Karpas-422 (cell line): ENCODE results near the gene TP53. TPM values are rescaled to one million over a fixed set of nuclear protein-coding genes. Genes with fewer than 3 reads are reported as not detected.
A peak's percentile ranks its signal among the peaks of the same experiment; 100 is the strongest.
"Not testable (repeated sequence)": the region's sequence is repeated elsewhere in the genome, so short reads cannot be mapped to it uniquely, and the experiment has no call there.

Source experiments
- DNase-seq: peaks from one replicate; pipeline ENCODE4 v3.0.0-alpha.2; 2015
- H2AFZ ChIP-seq: fragments of 200-600 bp; sonication (generic); 2 replicates; pipeline ENCODE4 v1.6.1; 2014; ENCODE audit warnings: antibody characterized with exemption, low read length, mixed read lengths
- H3K27ac ChIP-seq: fragments of 200-600 bp; sonication (generic); 2 replicates; pipeline ENCODE4 v1.5.1; 2014; ENCODE audit warnings: mild to moderate bottlenecking, low read length, moderate library complexity
- H3K27me3 ChIP-seq: fragments of 200-600 bp; sonication (generic); 2 replicates; pipeline ENCODE4 v1.6.1; 2014; ENCODE audit warnings: low read length, mixed read lengths
- H3K36me3 ChIP-seq: fragments of 200-600 bp; sonication (generic); 2 replicates; pipeline ENCODE4 v1.6.1; 2014; ENCODE audit warnings: low read length, mixed read lengths; ENCODE audit not compliant: insufficient read depth
- H3K4me1 ChIP-seq: fragments of 200-600 bp; sonication (generic); 2 replicates; pipeline ENCODE4 v1.6.1; 2014; ENCODE audit warnings: mild to moderate bottlenecking, low read length, mixed read lengths
- H3K4me2 ChIP-seq: fragments of 200-600 bp; sonication (generic); 2 replicates; pipeline ENCODE4 v1.6.1; 2014; ENCODE audit warnings: low read length, low read depth, mild to moderate bottlenecking; ENCODE audit not compliant: poor library complexity, severe bottlenecking
- H3K4me3 ChIP-seq: fragments of 200-600 bp; sonication (generic); 2 replicates; pipeline ENCODE4 v1.5.1; 2014; ENCODE audit warnings: mild to moderate bottlenecking, antibody characterized with exemption, low read length, mixed read lengths
- H3K79me2 ChIP-seq: fragments of 200-600 bp; sonication (generic); 2 replicates; pipeline ENCODE4 v1.6.1; 2014; ENCODE audit warnings: mild to moderate bottlenecking, low read length, mixed read lengths
- H3K9ac ChIP-seq: fragments of 200-600 bp; sonication (generic); 2 replicates; pipeline ENCODE4 v1.6.0; 2014; ENCODE audit warnings: low read length
- H3K9me2 ChIP-seq: fragments of 200-600 bp; sonication (generic), shearing (Covaris generic); replicated peaks from 2 replicates; pipeline ENCODE4 v1.6.0; 2014; ENCODE audit warnings: mild to moderate bottlenecking, low read length, moderate library complexity; ENCODE audit not compliant: insufficient read depth
- H3K9me3 ChIP-seq: fragments of 300-700, 200-600 bp; sonication (generic); 2 replicates; pipeline ENCODE4 v1.6.1; 2014; ENCODE audit warnings: low read length, mixed read lengths
- H4K20me1 ChIP-seq: fragments of 200-600 bp; sonication (generic); 2 replicates; pipeline ENCODE4 v1.6.1; 2014; ENCODE audit warnings: mild to moderate bottlenecking, antibody characterized with exemption, low read length, low read depth; ENCODE audit not compliant: insufficient read depth
- total RNA-seq: library from RNA; depleted of rRNA; stranded (reverse); fragments of >200 nt; shearing (Covaris generic); gene quantifications from 2 replicates; pipeline ENCODE4 v1.2.3, GENCODE V29; 2014; ENCODE audit warnings: low replicate concordance; rRNA removed

Gene TP53
- total RNA-seq, 1 experiment from 2014 or later, result 11.0 TPM

GRCh38 chr17:7626307-7626706, 61.0 kb downstream of the TP53 start:
- no peaks in the 10 kb centered on the region for H4K20me1 ChIP-seq
- no peak for DNase-seq
- H3K36me3 ChIP-seq, result no peaks in the 10 kb centered on the region
- peak overlapping the region; percentile 98 for H3K4me2 ChIP-seq
- H3K9ac ChIP-seq, result peak overlapping the region; percentile 100; the same call in 1 of the 2 replicates
- H3K27me3 ChIP-seq, result no peaks in the 10 kb centered on the region
- no peaks in the 10 kb centered on the region for H3K79me2 ChIP-seq
- no peaks in the 10 kb centered on the region for H3K9me3 ChIP-seq
- peaks cover 9% of the 10 kb centered on the region for H3K4me1 ChIP-seq
- H3K4me3 ChIP-seq, result 0 out of 2 replicates have a peak overlapping the region, but pooled peaks have one; percentile 99
- no peaks in the 10 kb centered on the region for H3K9me2 ChIP-seq
- no peak overlapping the region for H2AFZ ChIP-seq
- no peak overlapping the region for H3K27ac ChIP-seq

- not testable (repeated sequence) for H3K9me2 ChIP-seq, DNase-seq, H3K27me3 ChIP-seq, H2AFZ ChIP-seq, H3K79me2 ChIP-seq, H3K4me2 ChIP-seq, H3K9me3 ChIP-seq, H4K20me1 ChIP-seq, H3K4me3 ChIP-seq, H3K9ac ChIP-seq, H3K27ac ChIP-seq, H3K4me1 ChIP-seq, H3K36me3 ChIP-seq
Observed at GRCh38 chr17:7625749-7626148, 61.5 kb downstream of the TP53 start.

GRCh38 chr17:7623661-7624060, 63.6 kb downstream of the TP53 start:
- H3K9me3 ChIP-seq, result no peaks in the 10 kb centered on the region
- H3K27ac ChIP-seq, result no peak overlapping the region
- H3K27me3 ChIP-seq, result no peaks in the 10 kb centered on the region
- H3K4me1 ChIP-seq, result peaks cover 9% of the 10 kb centered on the region
- H3K4me2 ChIP-seq, result no peak overlapping the region
- no peak overlapping the region for H3K4me3 ChIP-seq
- no peaks in the 10 kb centered on the region for H3K9me2 ChIP-seq
- H3K9ac ChIP-seq, result no peak overlapping the region
- DNase-seq, result no peak
- H3K36me3 ChIP-seq, result no peaks in the 10 kb centered on the region
- H3K79me2 ChIP-seq, result no peaks in the 10 kb centered on the region
- no peak overlapping the region for H2AFZ ChIP-seq
- H4K20me1 ChIP-seq, result no peaks in the 10 kb centered on the region

GRCh38 chr17:7620835-7621234, 66.5 kb downstream of the TP53 start:
- no peaks in the 10 kb centered on the region for H3K4me1 ChIP-seq
- no peaks in the 10 kb centered on the region for H3K9me3 ChIP-seq
- H3K79me2 ChIP-seq, result no peaks in the 10 kb centered on the region
- DNase-seq, result no peak
- no peak overlapping the region for H3K27ac ChIP-seq
- no peaks in the 10 kb centered on the region for H3K36me3 ChIP-seq
- H3K9me2 ChIP-seq, result no peaks in the 10 kb centered on the region
- H3K9ac ChIP-seq, result no peak overlapping the region
- no peak overlapping the region for H3K4me2 ChIP-seq
- H3K27me3 ChIP-seq, result no peaks in the 10 kb centered on the region
- no peaks in the 10 kb centered on the region for H4K20me1 ChIP-seq
- H2AFZ ChIP-seq, result no peak overlapping the region
- no peak overlapping the region for H3K4me3 ChIP-seq

- no peaks in the 10 kb centered on the region for H3K9me3 ChIP-seq
Observed at GRCh38 chr17:7618608-7619007, 68.7 kb downstream of the TP53 start.

More at GRCh38 chr17:7618608-7619007, 68.7 kb downstream of the TP53 start:
- H4K20me1 ChIP-seq, result 0 out of 2 replicates have a peak, but pooled peaks cover 3% of the 10 kb centered on the region
- H3K4me1 ChIP-seq, result peaks cover 8% of the 10 kb centered on the region
- no peak overlapping the region for H2AFZ ChIP-seq
- no peak for DNase-seq
- H3K79me2 ChIP-seq, result peaks cover 8% of the 10 kb centered on the region
- H3K9ac ChIP-seq, result no peak overlapping the region
- H3K9me2 ChIP-seq, result no peaks in the 10 kb centered on the region
- H3K36me3 ChIP-seq, result no peaks in the 10 kb centered on the region
- no peaks in the 10 kb centered on the region for H3K27me3 ChIP-seq
- H3K27ac ChIP-seq, result no peak overlapping the region
- no peak overlapping the region for H3K4me3 ChIP-seq
- no peak overlapping the region for H3K4me2 ChIP-seq

Other genes starting within 250 kb of the TP53 start
- gene FGF11, start 248.0 kb downstream of the TP53 start, total RNA-seq, result 0.32 and 0.67 TPM in 2 replicates
- 3.6 and 6.6 TPM in 2 replicates for gene CHRNB1, start 242.4 kb downstream of the TP53 start, total RNA-seq
- 5.5 and 7.2 TPM in 2 replicates for gene ZBTB4, start 207.9 kb downstream of the TP53 start, total RNA-seq
- not detected in 2 replicates for gene SLC35G6, start 206.0 kb downstream of the TP53 start, total RNA-seq
- 78.8 and 169 TPM in 2 replicates for gene POLR2A, start 203.1 kb downstream of the TP53 start, total RNA-seq
- gene TNFSF12, start 138.4 kb downstream of the TP53 start, total RNA-seq, result not detected in 2 replicates
- gene TNFSF13, start 128.7 kb downstream of the TP53 start, total RNA-seq, result 0.90 and 4.0 TPM in 2 replicates
- gene SENP3, start 125.6 kb downstream of the TP53 start, total RNA-seq, result 62.8 and 96.1 TPM in 2 replicates
- 3.8 and 6.0 TPM in 2 replicates for gene CD68, start 107.9 kb downstream of the TP53 start, total RNA-seq
- gene MPDU1, start 103.6 kb downstream of the TP53 start, total RNA-seq, result 25.4 and 27.0 TPM in 2 replicates
- gene SOX15, start 97.4 kb downstream of the TP53 start, total RNA-seq, result 1.2 and 1.6 TPM in 2 replicates
- 40.5 and 42.3 TPM in 2 replicates for gene FXR2, start 72.6 kb downstream of the TP53 start, total RNA-seq
- 36.0 and 55.0 TPM in 2 replicates for gene SAT2, start 59.7 kb downstream of the TP53 start, total RNA-seq
- 0.58 and 1.2 TPM in 2 replicates for gene SHBG, start 57.4 kb downstream of the TP53 start, total RNA-seq
- not detected in 2 replicates for gene ATP1B2, start 36.6 kb downstream of the TP53 start, total RNA-seq
- gene WRAP53, start 987 bp upstream of the TP53 start, total RNA-seq, result 10.4 and 19.0 TPM in 2 replicates
- not detected in 2 replicates for gene EFNB3, start 17.7 kb upstream of the TP53 start, total RNA-seq
- gene DNAH2, start 30.3 kb upstream of the TP53 start, total RNA-seq, result not detected in 2 replicates
- 11.9 and 34.6 TPM in 2 replicates for gene KDM6B, start 146.7 kb upstream of the TP53 start, total RNA-seq
- gene TMEM88, start 167.6 kb upstream of the TP53 start, total RNA-seq, result 0.69 and 1.4 TPM in 2 replicates
- gene NAA38, start 170.1 kb upstream of the TP53 start, total RNA-seq, result 313 and 321 TPM in 2 replicates
- gene CYB5D1, start 170.5 kb upstream of the TP53 start, total RNA-seq, result 8.5 and 10.9 TPM in 2 replicates
- gene CHD3, start 201.3 kb upstream of the TP53 start, total RNA-seq, result 191 and 346 TPM in 2 replicates
- gene RNF227, start 228.8 kb upstream of the TP53 start, total RNA-seq, result 2.1 and 3.5 TPM in 2 replicates
- 5.6 and 10.0 TPM in 2 replicates for gene KCNAB3, start 242.4 kb upstream of the TP53 start, total RNA-seq
- gene TRAPPC1, start 244.5 kb upstream of the TP53 start, total RNA-seq, result 54.4 and 60.8 TPM in 2 replicates
- 14.6 and 28.5 TPM in 2 replicates for gene CNTROB, start 244.7 kb upstream of the TP53 start, total RNA-seq